GM19455 (cell line): ENCODE data around the gene SPATA17.
"Not testable (repeated sequence)": the region's sequence is repeated elsewhere in the genome, so short reads cannot be mapped to it uniquely, and the experiment has no call there.

ENCODE experiments used
- ATAC-seq: cut with Tn5 transposase; IDR thresholded peaks from one replicate; pipeline ENCODE4 v1.9.1; 2021; ENCODE audit not compliant: unreplicated experiment

SPATA17 gene

GRCh38 chr1:217630711-217631591 is at the start of gene SPATA17, which contains the start of gene GPATCH2:
Gene SPATA17 (plus strand): TSS chr1:217631344. CDS start chr1:217631379, 35 bp downstream.
Gene GPATCH2 (minus strand): TSS chr1:217631090. CDS start chr1:217630971, 119 bp downstream.
- ATAC-seq: peak; percentile 99

GRCh38 chr1:217584286-217584811 is 46.8 kb upstream of the SPATA17 start:
- ATAC-seq: not testable (repeated sequence)

GRCh38 chr1:217585577-217585976 is 45.6 kb upstream of the SPATA17 start:
- no peak for ATAC-seq

GRCh38 chr1:217586586-217586985 is 44.6 kb upstream of the SPATA17 start:
- no peak for ATAC-seq

- ATAC-seq: no peak
Measured at GRCh38 chr1:217590598-217590997, 40.5 kb upstream of the SPATA17 start.

- no peak for ATAC-seq
Measured at GRCh38 chr1:217599154-217599553, 32.0 kb upstream of the SPATA17 start.

GRCh38 chr1:217602380-217602779 is 28.8 kb upstream of the SPATA17 start:
- ATAC-seq: no peak

- no peak for ATAC-seq
Measured at GRCh38 chr1:217605390-217605789, 25.8 kb upstream of the SPATA17 start.

- ATAC-seq: no peak
Measured at GRCh38 chr1:217614200-217614712, 16.9 kb upstream of the SPATA17 start.

GRCh38 chr1:217617126-217617525 is 14.0 kb upstream of the SPATA17 start:
- no peak for ATAC-seq

- ATAC-seq: peak; percentile 100
Measured at GRCh38 chr1:217620814-217621213, 10.3 kb upstream of the SPATA17 start.

GRCh38 chr1:217622042-217622441 is 9.1 kb upstream of the SPATA17 start:
- ATAC-seq: no peak

- ATAC-seq: no peak
Measured at GRCh38 chr1:217626321-217626720, 4.8 kb upstream of the SPATA17 start.

- no peak for ATAC-seq
Measured at GRCh38 chr1:217627431-217627830, 3.7 kb upstream of the SPATA17 start.

- ATAC-seq: no peak
Measured at GRCh38 chr1:217642455-217642854, 11.3 kb downstream of the SPATA17 start.

- ATAC-seq: no peak
Measured at GRCh38 chr1:217647791-217648190, 16.6 kb downstream of the SPATA17 start.

- no peak for ATAC-seq
Measured at GRCh38 chr1:217650674-217651073, 19.5 kb downstream of the SPATA17 start.

- ATAC-seq: no peak
Measured at GRCh38 chr1:217660353-217661062, 29.4 kb downstream of the SPATA17 start.

- no peak for ATAC-seq
Measured at GRCh38 chr1:217661407-217661806, 30.3 kb downstream of the SPATA17 start.

GRCh38 chr1:217668351-217668940 is 37.3 kb downstream of the SPATA17 start:
- ATAC-seq: no peak

- ATAC-seq: no peak
Measured at GRCh38 chr1:217673387-217673786, 42.2 kb downstream of the SPATA17 start.
